GM12878 (cell line): ENCODE data around the gene TGFB3. TPM values are rescaled to one million over a fixed set of nuclear protein-coding genes. Genes with fewer than 3 reads are reported as not detected.

ENCODE experiments used
- ASH2L ChIP-seq: fragments of 300-600, 200-600 bp; sonication (generic); IDR thresholded peaks from 2 replicates; pipeline ENCODE4 v1.6.1; 2017; ENCODE audit warnings: low read depth, mild to moderate bottlenecking, borderline replicate concordance
- ATF7 ChIP-seq: fragments of 450-650 bp; IDR thresholded peaks from 2 replicates; pipeline ENCODE4 v1.6.1; 2016; ENCODE audit warnings: low read depth, mild to moderate bottlenecking
- BCL11A ChIP-seq: IDR thresholded peaks from 2 replicates; pipeline ENCODE4 v1.6.1; 2011; ENCODE audit warnings: low read depth, low read length
- CBX3 ChIP-seq: fragments of 200-600 bp; sonication (generic); IDR thresholded peaks from 2 replicates; pipeline ENCODE4 v1.6.1; 2016; ENCODE audit warnings: low read depth, borderline replicate concordance
- CBX5 ChIP-seq: sonication (generic); IDR thresholded peaks from 2 replicates; pipeline ENCODE4 v1.6.1; 2016; ENCODE audit warnings: low read depth, moderate library complexity, mild to moderate bottlenecking, inconsistent platforms
- E2F4 ChIP-seq: IDR thresholded peaks from 2 replicates; pipeline ENCODE4 v1.6.1; 2012; ENCODE audit warnings: low read depth, low read length, improper control_type of control experiment
- EED ChIP-seq: sonication (generic); IDR thresholded peaks from 2 replicates; pipeline ENCODE4 v1.6.1; 2016; ENCODE audit warnings: antibody characterized with exemption, low read depth
- EGR1 ChIP-seq, 2 experiments: IDR thresholded peaks; 1 replicate in 1 of 2; 2 replicates in 1 of 2; pipeline ENCODE4 v1.6.1; 2011 to 2012; ENCODE audit warnings: low read depth in 2 of 2, low read length in 2 of 2, borderline replicate concordance in 1 of 2, mild to moderate bottlenecking in 1 of 2, moderate library complexity in 1 of 2
- EP300 ChIP-seq, 2 experiments: fragments of 150-350 bp in 1 of 2; IDR thresholded peaks; 2 replicates each; pipeline ENCODE4 v1.6.1; 2011 to 2012; ENCODE audit warnings: low read depth in 2 of 2, low read length in 2 of 2, borderline replicate concordance in 1 of 2, improper control_type of control experiment in 1 of 2, inconsistent platforms in 1 of 2; ENCODE audit not compliant: control insufficient read depth in 1 of 2
- ETV6 ChIP-seq, 2 experiments: fragments of 450-650 bp in 1 of 2; IDR thresholded peaks in 1 of 2; conservative IDR thresholded peaks in 1 of 2; 2 replicates each; pipeline ENCODE4 v1.6.1; 2014; ENCODE audit warnings: antibody characterized with exemption in 1 of 2, borderline replicate concordance in 1 of 2, low read depth in 1 of 2, mild to moderate bottlenecking in 1 of 2, moderate library complexity in 1 of 2
- IKZF1 ChIP-seq: fragments of 450-650 bp; conservative IDR thresholded peaks from 2 replicates; pipeline ENCODE4 v1.6.1; 2017; ENCODE audit warnings: antibody characterized with exemption, mild to moderate bottlenecking
- KLF5 ChIP-seq: fragments of 450-650 bp; IDR thresholded peaks from 2 replicates; pipeline ENCODE4 v1.6.1; 2014; ENCODE audit warnings: mild to moderate bottlenecking; ENCODE audit not compliant: partially characterized antibody
- MLLT1 ChIP-seq: fragments of 450-650 bp; IDR thresholded peaks from 2 replicates; pipeline ENCODE4 v1.6.1; 2016; ENCODE audit warnings: mild to moderate bottlenecking
- MXI1 ChIP-seq: fragments of 150-350 bp; IDR thresholded peaks from 2 replicates; pipeline ENCODE4 v1.6.1; 2011; ENCODE audit warnings: low read depth, mild to moderate bottlenecking, inconsistent platforms, low read length, improper control_type of control experiment
- NFIC ChIP-seq: IDR thresholded peaks from 2 replicates; pipeline ENCODE4 v1.6.1; 2012; ENCODE audit warnings: low read depth, mild to moderate bottlenecking, inconsistent platforms, low read length, moderate library complexity
- NFXL1 ChIP-seq: fragments of 450-650 bp; IDR thresholded peaks from 2 replicates; pipeline ENCODE4 v1.6.1; 2017; ENCODE audit warnings: antibody characterized with exemption, mild to moderate bottlenecking, borderline replicate concordance
- NR2C2 ChIP-seq: IDR thresholded peaks from 2 replicates; pipeline ENCODE4 v1.6.1; 2011; ENCODE audit warnings: borderline replicate concordance, low read depth; ENCODE audit not compliant: control insufficient read depth, insufficient read length
- POLR2A ChIP-seq: IDR thresholded peaks from 2 replicates; pipeline ENCODE4 v1.6.1; 2011; ENCODE audit warnings: low read depth, mild to moderate bottlenecking, low read length
- POU2F2 ChIP-seq: IDR thresholded peaks from 3 replicates; pipeline ENCODE4 v1.6.1; 2011; ENCODE audit warnings: low read depth, mild to moderate bottlenecking, low read length, borderline replicate concordance
- RBBP5 ChIP-seq: fragments of 200-600 bp; sonication (generic); conservative IDR thresholded peaks from 2 replicates; pipeline ENCODE4 v1.6.1; 2016
- RELA ChIP-seq: fragments of 450-650 bp; IDR thresholded peaks from 2 replicates; pipeline ENCODE4 v1.8.0; 2014; ENCODE audit warnings: borderline replicate concordance; ENCODE audit not compliant: partially characterized antibody
- SP1 ChIP-seq: IDR thresholded peaks from one replicate; pipeline ENCODE4 v1.6.1; 2011; ENCODE audit warnings: low read depth, low read length
- TARDBP ChIP-seq: IDR thresholded peaks from 2 replicates; pipeline ENCODE4 v1.6.1; 2016; ENCODE audit warnings: borderline replicate concordance
- USF1 ChIP-seq: IDR thresholded peaks from 2 replicates; pipeline ENCODE4 v1.6.1; 2011; ENCODE audit warnings: borderline replicate concordance, low read depth, mild to moderate bottlenecking, moderate library complexity, mixed read lengths, low read length; ENCODE audit not compliant: insufficient read depth; ENCODE audit errors: extremely low read length
- USF2 ChIP-seq: IDR thresholded peaks from 2 replicates; pipeline ENCODE4 v1.6.1; 2011; ENCODE audit warnings: low read depth, low read length, improper control_type of control experiment, borderline replicate concordance
- YBX1 ChIP-seq: fragments of 450-650 bp; IDR thresholded peaks from 2 replicates; pipeline ENCODE4 v1.6.1; 2016; ENCODE audit warnings: antibody characterized with exemption
- polyA plus RNA-seq, 11 experiments: library from polyadenylated mRNA; depleted of rRNA in 4 of 11; unstranded in 6 of 11; stranded (reverse) in 5 of 11; fragments of >200 nt; fragmentation: Nextera tagmentation in 4 of 11; fragmentation: Illumina TruSeq in 1 of 11; extraction: Ambion mirVana in 4 of 11; extraction: Trizol in 1 of 11; gene quantifications; 1 replicate in 1 of 11; 2 replicates in 10 of 11; pipeline versions ENCODE4 v1.2.1 to v1.2.3, GENCODE V29; 2011 to 2016; ENCODE audit warnings: inconsistent platforms in 2 of 11, missing spikeins in 2 of 11, low read depth in 1 of 11
- total RNA-seq, 4 experiments: library from RNA; depleted of rRNA in 3 of 4; stranded (reverse); fragments of >200 nt in 3 of 4; fragmentation: Illumina TruSeq in 1 of 4; extraction: Trizol in 1 of 4; gene quantifications; 2 replicates each; pipeline versions ENCODE4 v1.2.1 to v1.2.3, GENCODE V29; 2013 to 2021

TGFB3 gene
- total and polyA plus RNA-seq, 10 of the 15 experiments (the other 5 are each of a cell fraction or from before 2014, with no cell fraction given), result 0.27 to 2.6 (median 0.82) TPM

GRCh38 chr14:75960231-75960630 is 21.6 kb downstream of the TGFB3 start (continued):
- TF ChIP-seq ETV6 (conservative IDR thresholded peaks at IDR 0.05 in 1 of 2, IDR thresholded peaks at IDR 0.05 in 1 of 2; ENCODE audit: borderline replicate concordance in 1 of 2, low read depth in 1 of 2) (peak in 1 of 2 experiments; percentile 85; a peak in 2 of 4 replicates), E2F4 (no peak), NR2C2 (no peak), RBBP5 (no peak), USF2 (no peak), EGR1 (IDR thresholded peaks at IDR 0.05; ENCODE audit: borderline replicate concordance in 1 of 2, low read depth in 2 of 2, low read length in 2 of 2) (no peak), NFXL1 (no peak), MXI1 (no peak), YBX1 (no peak), IKZF1 (0 out of 2 replicates have a peak, but pooled peaks have one; percentile 23), TARDBP (no peak), POU2F2 (no peak), EP300 (IDR thresholded peaks at IDR 0.05; ENCODE audit: borderline replicate concordance in 1 of 2, control insufficient read depth in 1 of 2, low read depth in 2 of 2, low read length in 2 of 2) (0 out of 4 replicates have a peak, but pooled peaks of 1 of the 2 experiments have one; percentile 18), USF1 (no peak), BCL11A (peak; percentile 65; the same call in 1 of the 2 replicates), SP1 (no peak), ASH2L (no peak; the same call in 1 of the 2 replicates), EED (no peak), POLR2A (no peak), RELA (no peak), CBX5 (no peak), KLF5 (no peak), MLLT1 (no peak), NFIC (peak; percentile 59; the same call in 1 of the 2 replicates), ATF7 (no peak), CBX3 (no peak)
